Measurements from ENCODE around the gene IRF2. TPM values are rescaled to one million over a fixed set of nuclear protein-coding genes. Genes with fewer than 3 reads are reported as not detected.
A peak's percentile ranks its signal among the peaks of the same experiment; 100 is the strongest.

Gene IRF2
- total and polyA plus RNA-seq, 2 donors (not counting 1 experiment from before 2014, with no cell fraction given): 67.8 to 68.2 TPM

- H3K4me3 ChIP-seq (ENCODE audit: control extremely low read depth in 1 of 5, extremely low read depth in 1 of 5, insufficient read depth in 1 of 5, low read depth in 2 of 5, low read length in 4 of 5): peak overlapping the region; percentile 30 to 59 (median 50)
Observed at GRCh38 chr4:184384056-184384809, 90.1 kb downstream of the IRF2 start.

More at GRCh38 chr4:184384056-184384809, 90.1 kb downstream of the IRF2 start:
- Histone ChIP-seq H3K4me1 (ENCODE audit: control insufficient read depth in 2 of 2, insufficient read depth in 2 of 2, low read length in 2 of 2) (peaks cover 79 to 88% of the 10 kb centered on the region in 2 donors), H3K27me3 (replicated peaks in 1 of 4; ENCODE audit: control extremely low read depth in 1 of 4, control insufficient read depth in 3 of 4, insufficient read depth in 4 of 4, low read length in 3 of 4) (no peaks in the 10 kb centered on the region), H3K9me3 (ENCODE audit: control extremely low read depth in 1 of 3, control insufficient read depth in 2 of 3, insufficient read depth in 1 of 3, low read length in 2 of 3) (peaks cover 0 to 10% (median 7%) of the 10 kb centered on the region in 3 donors), H3K27ac (ENCODE audit: low read length in 2 of 2) (peak overlapping the region; percentile 60 to 76), H3K4me2 (replicated peaks; ENCODE audit: low read depth, low read length, poor library complexity, severe bottlenecking) (peak overlapping the region; percentile 83), H3K9ac (ENCODE audit: low read length) (peak overlapping the region; percentile 61), H4K20me1 (ENCODE audit: control insufficient read depth, insufficient read depth, low read length, poor library complexity, severe bottlenecking) (no peaks in the 10 kb centered on the region), H3K79me2 (ENCODE audit: control insufficient read depth, insufficient read depth, low read length) (peaks cover 21% of the 10 kb centered on the region), H3K36me3 (replicated peaks in 1 of 2; ENCODE audit: control extremely low read depth in 1 of 2, control insufficient read depth in 1 of 2, extremely low read depth in 1 of 2, insufficient read depth in 2 of 2, low read length in 1 of 2) (peaks cover 3 to 15% of the 10 kb centered on the region in 2 experiments), H2AFZ (ENCODE audit: insufficient read depth, low read depth, low read length, poor library complexity, severe bottlenecking) (no peak overlapping the region)
- H3K27me3 Mint-ChIP-seq: no peaks in the 10 kb centered on the region
- ChIA-PET CTCF (interaction anchor here (0.6 to 3.6 kb wide), 9 partner anchors 11 to 122 kb away, joined by 3 to 13 read pairs (median 4); no protein-coding TSS in a partner anchor), POLR2A (interaction anchor here (0.6 to 1.8 kb wide), 3 partner anchors 11 to 154 kb away, joined by 3 to 4 read pairs (median 3); no protein-coding TSS in a partner anchor)
- peak; percentile 57 for ATAC-seq (ENCODE audit: low read depth)
- peak overlapping the region; percentile 81 for H3K4me3 Mint-ChIP-seq
- peak overlapping the region; percentile 85 for H3K27ac Mint-ChIP-seq
- DNase-seq: peak; percentile 71
- H3K4me1 Mint-ChIP-seq: peaks cover 85% of the 10 kb centered on the region
- intact Hi-C loops (cut with micrococcal nuclease): loop anchor here (1.0 to 5.0 kb wide), 5 partner anchors 12 to 115 kb away; no protein-coding TSS in a partner anchor
- 3% methylated on average over 12 of the region's 13 CpGs for WGBS (ENCODE audit: insufficient coverage)
- TF ChIP-seq CTCF (IDR thresholded peaks at IDR 0.05): no peak
- TF ChIP-seq EZH2 (IDR thresholded peaks at IDR 0.05; ENCODE audit: borderline replicate concordance, insufficient read depth, low read depth, low read length, poor library complexity, severe bottlenecking): no peak
- no peaks in the 10 kb centered on the region for H3K9me3 Mint-ChIP-seq (ENCODE audit: insufficient read depth)
